Temporal lobe (tissue), 2 donors: ENCODE data around the gene TRIM69. TPM values are rescaled to one million over a fixed set of nuclear protein-coding genes. Genes with fewer than 3 reads are reported as not detected.

Experiments used
- small RNA-seq: library from RNA; depleted of rRNA; stranded (forward); fragments of <200 nt; gene quantifications from one replicate; pipeline ENCODE3, GENCODE V24; 2014; ENCODE audit warnings: low replicate concordance
- total RNA-seq: library from RNA; depleted of rRNA; stranded (reverse); fragments of >200 nt; gene quantifications from one replicate; pipeline ENCODE4 v1.2.3, GENCODE V29; 2014

TRIM69 gene
- total RNA-seq, 1 donor from 2014 or later, result 27.0 TPM

Small RNA genes within 50 kb of the gene (small RNA-seq; reads per million reads assigned to genes)
- not detected for gene RF00019

Other genes starting within 250 kb of the TRIM69 start
- gene EIF3J, start 199.4 kb upstream of the TRIM69 start, total RNA-seq, result 67.1 TPM
- gene SPG11, start 72.9 kb upstream of the TRIM69 start, total RNA-seq, result 57.0 TPM
- not detected for gene PATL2, start 25.2 kb upstream of the TRIM69 start, total RNA-seq
- 223 TPM for gene B2M, start 25.0 kb upstream of the TRIM69 start, total RNA-seq
- not detected for gene TERB2, start 220.2 kb downstream of the TRIM69 start, total RNA-seq